ENCODE measurements around the gene DYNAP.

DYNAP gene

DNA sequence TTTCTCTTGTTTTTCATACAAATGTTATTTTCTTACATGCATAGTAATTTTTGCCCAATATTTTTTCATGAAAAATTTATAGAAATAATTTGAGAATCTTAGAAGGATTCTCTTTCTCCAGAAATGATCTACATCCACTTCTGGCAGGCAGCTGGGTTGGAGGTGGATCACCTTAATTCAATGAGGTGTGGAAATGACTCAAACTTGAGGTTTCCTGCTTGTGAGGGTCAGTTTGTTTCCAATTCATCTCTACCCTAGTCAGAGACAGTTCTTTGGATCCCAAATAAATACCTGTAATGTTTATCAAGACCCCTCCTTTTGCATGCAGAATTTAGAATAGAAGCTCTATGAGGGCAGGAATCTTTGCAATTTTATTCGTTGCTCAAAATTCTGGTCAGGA is 35.0 kb upstream of the DYNAP start:
- H3K27ac ChIP-seq (ENCODE audit: low read length), result no peak overlapping the region

GRCh38 chr18:54557958-54558357 is 33.1 kb upstream of the DYNAP start:
- Histone ChIP-seq H3K27ac (ENCODE audit: low read length) (no peak overlapping the region), H3K4me3 (ENCODE audit: low read length) (no peak overlapping the region), H3K9me3 (replicated peaks; ENCODE audit: insufficient read depth, low read length) (no peaks in the 10 kb centered on the region), H3F3A (ENCODE audit: insufficient read depth, low read length) (no peaks in the 10 kb centered on the region), H3K27me3 (replicated peaks; ENCODE audit: insufficient read depth, low read length) (no peaks in the 10 kb centered on the region), H3K79me2 (ENCODE audit: low read length) (no peaks in the 10 kb centered on the region), H4K20me1 (ENCODE audit: insufficient read depth, low read length) (no peaks in the 10 kb centered on the region), H2AFZ (ENCODE audit: low read length) (no peak overlapping the region), H3K4me2 (ENCODE audit: low read depth, low read length) (no peak overlapping the region), H3K36me3 (replicated peaks; ENCODE audit: insufficient read depth, low read length) (no peaks in the 10 kb centered on the region), H3K9ac (ENCODE audit: low read length) (no peak overlapping the region), H3K9me2 (replicated peaks; ENCODE audit: insufficient read depth, low read length) (no peaks in the 10 kb centered on the region), H3K4me1 (ENCODE audit: low read length) (no peaks in the 10 kb centered on the region)
- DNase-seq, result no peak
- TF ChIP-seq EZH2phosphoT487 (IDR thresholded peaks at IDR 0.05; ENCODE audit: low read length) (no peak), EZH2 (optimal IDR thresholded peaks at IDR 0.05; ENCODE audit: low read depth, low read length) (no peak)
- TF ChIP-seq, protein P1, sequence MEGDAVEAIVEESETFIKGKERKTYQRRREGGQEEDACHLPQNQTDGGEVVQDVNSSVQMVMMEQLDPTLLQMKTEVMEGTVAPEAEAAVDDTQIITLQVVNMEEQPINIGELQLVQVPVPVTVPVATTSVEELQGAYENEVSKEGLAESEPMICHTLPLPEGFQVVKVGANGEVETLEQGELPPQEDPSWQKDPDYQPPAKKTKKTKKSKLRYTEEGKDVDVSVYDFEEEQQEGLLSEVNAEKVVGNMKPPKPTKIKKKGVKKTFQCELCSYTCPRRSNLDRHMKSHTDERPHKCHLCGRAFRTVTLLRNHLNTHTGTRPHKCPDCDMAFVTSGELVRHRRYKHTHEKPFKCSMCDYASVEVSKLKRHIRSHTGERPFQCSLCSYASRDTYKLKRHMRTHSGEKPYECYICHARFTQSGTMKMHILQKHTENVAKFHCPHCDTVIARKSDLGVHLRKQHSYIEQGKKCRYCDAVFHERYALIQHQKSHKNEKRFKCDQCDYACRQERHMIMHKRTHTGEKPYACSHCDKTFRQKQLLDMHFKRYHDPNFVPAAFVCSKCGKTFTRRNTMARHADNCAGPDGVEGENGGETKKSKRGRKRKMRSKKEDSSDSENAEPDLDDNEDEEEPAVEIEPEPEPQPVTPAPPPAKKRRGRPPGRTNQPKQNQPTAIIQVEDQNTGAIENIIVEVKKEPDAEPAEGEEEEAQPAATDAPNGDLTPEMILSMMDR (IDR thresholded peaks at IDR 0.05; ENCODE audit: low read length), result no peak

More for the DNA sequence above, 35.0 kb upstream of the DYNAP start:
- Histone ChIP-seq H3K9me3 (replicated peaks; ENCODE audit: insufficient read depth, low read length) (no peaks in the 10 kb centered on the region), H3K27me3 (replicated peaks; ENCODE audit: insufficient read depth, low read length) (no peaks in the 10 kb centered on the region), H3K9ac (ENCODE audit: low read length) (no peak overlapping the region), H3K4me3 (ENCODE audit: low read length) (no peak overlapping the region), H3K36me3 (replicated peaks; ENCODE audit: insufficient read depth, low read length) (no peaks in the 10 kb centered on the region), H3K79me2 (ENCODE audit: low read length) (no peaks in the 10 kb centered on the region), H2AFZ (ENCODE audit: low read length) (no peak overlapping the region), H3K9me2 (replicated peaks; ENCODE audit: insufficient read depth, low read length) (no peaks in the 10 kb centered on the region), H4K20me1 (ENCODE audit: insufficient read depth, low read length) (no peaks in the 10 kb centered on the region), H3K4me1 (ENCODE audit: low read length) (no peaks in the 10 kb centered on the region), H3K4me2 (ENCODE audit: low read depth, low read length) (no peak overlapping the region), H3F3A (ENCODE audit: insufficient read depth, low read length) (no peaks in the 10 kb centered on the region)
- DNase-seq, result no peak
- TF ChIP-seq EZH2phosphoT487 (IDR thresholded peaks at IDR 0.05; ENCODE audit: low read length) (no peak), EZH2 (optimal IDR thresholded peaks at IDR 0.05; ENCODE audit: low read depth, low read length) (no peak)
- TF ChIP-seq, protein P1 (IDR thresholded peaks at IDR 0.05; ENCODE audit: low read length), result no peak

DNA sequence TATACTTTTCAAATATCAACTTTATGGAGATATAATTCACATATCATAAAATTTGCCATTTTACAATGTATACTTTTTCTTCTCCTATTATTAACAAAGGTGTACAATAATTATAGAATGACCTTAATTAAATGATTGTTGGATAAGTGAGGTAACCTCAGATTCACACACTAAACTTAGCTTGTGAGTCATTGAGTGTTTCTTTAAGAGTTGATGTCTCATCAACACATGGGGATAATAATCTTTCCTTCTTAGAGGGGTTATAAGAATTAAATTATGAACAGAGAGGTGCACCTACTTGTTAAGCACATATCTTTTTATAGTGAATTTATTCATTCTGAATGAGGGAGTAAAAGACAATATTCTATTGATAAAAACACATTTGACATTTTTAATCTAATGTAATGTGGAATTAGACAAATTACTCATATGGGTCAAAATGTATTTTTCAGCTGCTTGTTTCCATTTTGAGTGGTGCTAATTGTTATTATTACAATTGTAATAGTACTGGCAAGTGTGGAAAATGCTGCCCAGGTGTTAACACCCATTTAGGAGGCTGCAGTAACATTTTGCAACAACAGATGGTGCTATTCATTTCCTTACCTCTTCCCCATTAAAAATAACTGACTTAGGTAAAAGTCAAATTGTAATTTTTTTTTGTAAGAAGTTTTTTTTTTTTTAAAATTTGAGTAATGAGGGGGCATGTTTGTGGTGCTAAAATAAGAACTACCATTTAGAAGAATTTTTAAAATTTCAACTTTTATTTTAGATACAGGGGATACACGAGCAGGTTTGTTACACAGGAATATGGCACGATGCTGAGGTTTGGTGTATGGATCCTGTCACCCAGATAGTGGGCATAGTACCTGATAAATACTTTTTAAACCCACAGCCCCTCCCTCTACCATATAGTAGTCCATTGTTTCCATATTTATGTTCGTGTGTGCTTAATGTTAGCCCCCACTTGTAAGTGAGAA is 32.1 kb upstream of the DYNAP start:
- Histone ChIP-seq H3K4me3 (ENCODE audit: low read length) (no peak overlapping the region), H3K27ac (ENCODE audit: low read length) (no peak overlapping the region)
- peak; percentile 37 for DNase-seq

More for the DNA sequence above, 32.1 kb upstream of the DYNAP start:
- no peaks in the 10 kb centered on the region for H3K27me3 ChIP-seq (replicated peaks; ENCODE audit: insufficient read depth, low read length)
- no peaks in the 10 kb centered on the region for H3K36me3 ChIP-seq (replicated peaks; ENCODE audit: insufficient read depth, low read length)
- no peaks in the 10 kb centered on the region for H4K20me1 ChIP-seq (ENCODE audit: insufficient read depth, low read length)
- H3K79me2 ChIP-seq (ENCODE audit: low read length), result no peaks in the 10 kb centered on the region
- TF ChIP-seq, protein P1 (IDR thresholded peaks at IDR 0.05; ENCODE audit: low read length), result peak; percentile 59
- TF ChIP-seq EZH2phosphoT487 (IDR thresholded peaks at IDR 0.05; ENCODE audit: low read length), result no peak
- H3K4me1 ChIP-seq (ENCODE audit: low read length), result no peaks in the 10 kb centered on the region
- H2AFZ ChIP-seq (ENCODE audit: low read length), result no peak overlapping the region
- no peaks in the 10 kb centered on the region for H3K9me2 ChIP-seq (replicated peaks; ENCODE audit: insufficient read depth, low read length)
- no peak overlapping the region for H3K4me2 ChIP-seq (ENCODE audit: low read depth, low read length)
- no peak overlapping the region for H3K9ac ChIP-seq (ENCODE audit: low read length)
- H3F3A ChIP-seq (ENCODE audit: insufficient read depth, low read length), result no peaks in the 10 kb centered on the region
- H3K9me3 ChIP-seq (replicated peaks; ENCODE audit: insufficient read depth, low read length), result no peaks in the 10 kb centered on the region
